GM10248 (cell line): ENCODE measurements around the gene SLC2A8.

Source experiments
- CTCF ChIA-PET: fragments of 300-600 bp; sonication (Branson Sonifier 250); formaldehyde crosslinking; extraction: SDS; loops from one replicate; lab custom pipeline; 2021; ENCODE audit warnings: antibody characterized with exemption; lab: Yijun Ruan, JAX
- POLR2A ChIA-PET: fragments of 350-650 bp; sonication (Branson Sonifier 250); formaldehyde crosslinking; extraction: SDS; loops from one replicate; lab custom pipeline; 2020; ENCODE audit warnings: antibody characterized with exemption; lab: Yijun Ruan, JAX
- DNase-seq: peaks from one replicate; pipeline ENCODE4 v3.0.0; 2012; ENCODE audit errors: extremely low spot score
- TF ChIP-seq, protein P1 (sequence below): IDR thresholded peaks from 2 replicates; pipeline ENCODE4 v1.5.1; 2012; ENCODE audit warnings: mild to moderate bottlenecking, low read depth; ENCODE audit errors: extremely low read depth, missing control alignments, control extremely low read depth

SLC2A8 gene

DNA sequence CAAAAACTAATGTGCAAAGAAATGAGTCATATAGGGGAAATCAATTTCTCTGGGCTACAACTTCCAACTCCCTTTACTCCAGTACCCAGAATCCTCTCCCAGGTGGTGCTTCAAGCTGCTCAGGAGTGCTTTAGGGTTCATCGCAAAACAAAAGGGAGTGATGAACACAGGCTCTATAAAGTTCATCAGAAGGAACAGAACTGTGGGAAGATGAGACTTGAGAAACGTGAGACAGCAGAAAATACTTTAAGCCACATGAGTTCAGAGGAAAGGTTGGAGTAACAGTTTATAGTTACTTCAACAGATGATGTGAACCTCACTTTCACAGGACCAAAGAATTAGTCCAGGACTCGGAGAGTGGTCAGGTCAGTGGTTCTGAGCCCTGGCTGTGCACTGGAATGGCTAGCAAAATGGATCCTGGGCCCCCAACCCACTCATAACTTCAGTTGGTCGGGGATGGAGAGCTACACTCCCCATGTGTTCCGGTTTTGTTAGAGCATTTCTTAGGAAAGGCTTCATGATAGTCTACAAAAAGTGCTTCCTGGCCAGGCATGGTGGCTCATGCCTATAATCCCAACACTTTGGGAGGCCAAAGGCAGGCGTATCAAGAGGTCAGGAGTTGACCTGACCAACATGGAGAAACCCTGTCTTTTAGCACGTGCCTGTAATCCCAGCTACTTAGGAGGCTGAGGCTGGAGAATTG, 49.9 kb downstream of the SLC2A8 start:
- DNase-seq, result no peak
- POLR2A ChIA-PET, result no interaction called here
- CTCF ChIA-PET, result no interaction called here
- TF ChIP-seq, protein P1, sequence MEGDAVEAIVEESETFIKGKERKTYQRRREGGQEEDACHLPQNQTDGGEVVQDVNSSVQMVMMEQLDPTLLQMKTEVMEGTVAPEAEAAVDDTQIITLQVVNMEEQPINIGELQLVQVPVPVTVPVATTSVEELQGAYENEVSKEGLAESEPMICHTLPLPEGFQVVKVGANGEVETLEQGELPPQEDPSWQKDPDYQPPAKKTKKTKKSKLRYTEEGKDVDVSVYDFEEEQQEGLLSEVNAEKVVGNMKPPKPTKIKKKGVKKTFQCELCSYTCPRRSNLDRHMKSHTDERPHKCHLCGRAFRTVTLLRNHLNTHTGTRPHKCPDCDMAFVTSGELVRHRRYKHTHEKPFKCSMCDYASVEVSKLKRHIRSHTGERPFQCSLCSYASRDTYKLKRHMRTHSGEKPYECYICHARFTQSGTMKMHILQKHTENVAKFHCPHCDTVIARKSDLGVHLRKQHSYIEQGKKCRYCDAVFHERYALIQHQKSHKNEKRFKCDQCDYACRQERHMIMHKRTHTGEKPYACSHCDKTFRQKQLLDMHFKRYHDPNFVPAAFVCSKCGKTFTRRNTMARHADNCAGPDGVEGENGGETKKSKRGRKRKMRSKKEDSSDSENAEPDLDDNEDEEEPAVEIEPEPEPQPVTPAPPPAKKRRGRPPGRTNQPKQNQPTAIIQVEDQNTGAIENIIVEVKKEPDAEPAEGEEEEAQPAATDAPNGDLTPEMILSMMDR, result no peak

GRCh38 chr9:127447416-127448111, 50.6 kb downstream of the SLC2A8 start:
- ChIA-PET CTCF (interaction anchor here (0.9 kb wide), 1 partner anchor 12 kb away, joined by 3 read pairs; no protein-coding TSS in a partner anchor), POLR2A (no interaction called here)
- no peak for DNase-seq
- TF ChIP-seq, protein P1, result no peak

DNA sequence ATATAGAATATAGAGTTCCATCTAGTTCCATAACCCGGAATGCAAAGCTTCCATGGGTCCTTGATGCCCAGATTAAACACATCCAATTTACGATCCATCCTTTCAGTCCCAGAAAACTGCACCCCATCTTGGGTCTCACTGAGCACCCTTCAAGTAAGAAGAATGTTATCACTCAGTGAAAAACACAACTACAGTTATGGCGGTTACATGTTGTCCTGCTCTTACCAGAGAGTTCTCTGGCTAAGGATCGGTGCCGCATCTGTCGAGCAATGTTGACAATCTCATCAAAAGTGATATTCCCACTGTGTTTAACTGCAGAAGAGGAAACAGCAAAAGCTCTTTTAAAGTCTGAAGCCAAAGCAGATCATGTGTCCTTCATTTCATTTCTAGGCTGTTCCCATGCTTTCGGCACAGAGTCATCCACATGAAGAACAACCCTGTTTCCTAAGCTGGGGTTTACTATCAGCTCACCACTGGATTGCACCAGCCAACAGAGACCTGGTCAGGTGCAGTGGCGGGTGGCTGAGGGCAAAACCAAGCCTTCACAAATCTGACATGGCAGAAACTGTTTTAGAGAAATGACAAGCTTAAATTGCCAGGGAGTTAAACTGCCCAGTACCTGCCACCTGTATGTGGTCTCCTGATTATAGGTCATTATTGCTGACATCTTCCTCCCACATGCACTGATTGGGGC, 51.3 kb downstream of the SLC2A8 start:
- TF ChIP-seq, protein P1, result no peak
- ChIA-PET CTCF (interaction anchor here (0.7 to 0.9 kb wide), 2 partner anchors 9 to 13 kb away, joined by 3 read pairs; no protein-coding TSS in a partner anchor), POLR2A (no interaction called here)
- DNase-seq, result no peak

DNA sequence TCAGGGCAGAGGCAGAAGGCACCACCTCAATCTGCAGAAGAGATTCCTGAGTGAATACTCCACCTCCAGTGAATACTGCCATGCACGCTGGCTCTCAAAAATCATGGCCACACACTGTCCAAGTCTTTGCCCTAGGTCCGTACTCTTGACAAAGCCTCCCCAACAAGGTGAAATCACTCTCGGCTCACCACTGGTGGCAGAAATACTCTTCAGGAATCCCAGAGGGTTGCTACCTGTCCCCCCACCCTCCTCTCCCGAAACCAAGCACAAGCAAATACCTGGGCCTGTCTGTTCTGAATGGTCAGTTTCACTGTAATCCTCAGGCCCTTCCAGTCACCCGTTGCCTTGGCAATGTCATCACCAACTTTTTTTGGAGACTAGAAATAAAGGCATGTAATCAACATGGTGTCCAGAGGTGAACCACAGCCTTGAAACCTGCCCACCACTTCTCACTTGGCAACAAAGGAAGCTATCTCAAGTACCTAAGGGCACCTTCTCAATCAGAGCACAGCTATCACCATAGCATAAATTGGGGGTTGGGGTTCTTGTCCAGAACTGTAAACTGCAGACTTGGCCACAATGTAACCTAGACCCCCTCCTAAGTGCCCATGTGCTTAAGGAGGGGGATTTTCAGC, 52.5 kb downstream of the SLC2A8 start:
- CTCF ChIA-PET, result interaction anchor here (0.7 to 1.3 kb wide), 3 partner anchors 20 to 420 kb away, joined by 3 read pairs; partner anchors contain the start of gene TOR2A

DNA sequence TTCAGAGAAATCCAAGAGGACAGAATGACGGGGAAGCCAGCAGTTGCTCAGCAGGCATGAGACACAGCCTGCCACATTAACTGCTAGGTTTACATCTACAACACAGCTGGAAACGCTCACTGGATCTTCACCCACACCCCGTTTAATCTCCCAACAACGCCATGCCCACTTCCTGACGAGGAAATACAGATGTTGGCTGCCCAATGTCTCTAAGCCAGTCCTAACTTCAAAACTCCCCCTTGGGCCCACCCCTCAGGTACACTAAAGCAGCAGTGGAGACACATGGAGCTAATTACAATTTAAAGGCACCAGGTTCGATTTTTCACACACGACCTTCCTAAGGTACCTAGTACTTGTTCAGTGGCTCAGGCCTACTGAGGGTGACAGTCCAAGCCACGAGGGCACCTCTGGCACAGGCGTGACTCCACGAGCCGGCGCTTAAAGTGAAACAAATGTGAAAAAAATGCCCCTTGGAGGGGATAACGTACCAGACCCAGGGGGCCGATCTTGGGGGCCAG, 53.3 kb downstream of the SLC2A8 start:
- ChIA-PET POLR2A (interaction anchor here (0.5 to 2.8 kb wide), 15 partner anchors 10 to 619 kb away, joined by 3 to 22 read pairs (median 5); partner anchors contain the start of genes RALGPS1, SLC2A8 and ZNF79), CTCF (interaction anchor here (0.7 to 1.3 kb wide), 3 partner anchors 21 to 419 kb away, joined by 3 read pairs; partner anchors contain the start of gene TOR2A)
- DNase-seq, result no peak
- TF ChIP-seq, protein P1, result no peak

More for the DNA sequence above, 52.5 kb downstream of the SLC2A8 start:
- TF ChIP-seq, protein P1, result no peak
- no peak for DNase-seq
- POLR2A ChIA-PET, result interaction anchor here (0.8 to 2.8 kb wide), 4 partner anchors 9 to 535 kb away, joined by 3 to 22 read pairs (median 4); partner anchors contain the start of genes RALGPS1, SLC2A8 and ZNF79
